Activated CD8-positive, alpha-beta T cell treated with anti-CD3 and anti-CD28 coated beads for 36 hours (primary cell): ENCODE data around the gene FCHSD2. TPM values are rescaled to one million over a fixed set of nuclear protein-coding genes. Genes with fewer than 3 reads are reported as not detected.

ENCODE experiments used
- ATAC-seq: fragments of 200-7000 bp; cut with Tn5 transposase; one replicate; pipeline ENCODE4 v1.10.0; 2021; ENCODE audit warnings: mild to moderate bottlenecking, moderate library complexity
- CTCF ChIA-PET: fragments of 350-600 bp; sonication (Branson Sonifier 250); formaldehyde crosslinking; loops from one replicate; lab custom pipeline; 2021; ENCODE audit warnings: antibody characterized with exemption; lab: Charles Lee
- POLR2A ChIA-PET: fragments of 350-600 bp; sonication (Branson Sonifier 250); formaldehyde crosslinking; loops from one replicate; lab custom pipeline; 2021; ENCODE audit warnings: antibody characterized with exemption; lab: Charles Lee
- DNase-seq: peaks from one replicate; pipeline ENCODE4 v3.0.0-alpha.2; 2020
- H3K27ac Mint-ChIP-seq: one replicate; pipeline ENCODE4 v1.8.0; 2021; ENCODE audit warnings: mild to moderate bottlenecking, mixed read lengths
- H3K27me3 Mint-ChIP-seq: one replicate; pipeline ENCODE4 v1.8.0; 2021; ENCODE audit warnings: mixed read lengths
- H3K36me3 Mint-ChIP-seq: one replicate; pipeline ENCODE4 v1.8.0; 2021; ENCODE audit warnings: low read depth, mixed read lengths
- H3K4me1 Mint-ChIP-seq: one replicate; pipeline ENCODE4 v1.8.0; 2021; ENCODE audit warnings: low read depth, mixed read lengths
- H3K4me3 Mint-ChIP-seq: one replicate; pipeline ENCODE4 v1.8.0; 2021; ENCODE audit warnings: mild to moderate bottlenecking, moderate library complexity, mixed read lengths
- H3K9me3 Mint-ChIP-seq: one replicate; pipeline ENCODE4 v1.8.0; 2021; ENCODE audit warnings: mixed read lengths
- intact Hi-C: fragments of 100-400 bp; cut with micrococcal nuclease; formaldehyde crosslinking; loops from one replicate; pipeline ENCODE4 v1.10.0; 2022
- total RNA-seq, 2 experiments: library from RNA; stranded (reverse); gene quantifications; one replicate each; pipeline ENCODE4 v1.2.3, GENCODE V29; 2021
- TF ChIP-seq, protein P1 (sequence below): fragments of 200-600 bp; IDR thresholded peaks from one replicate; pipeline ENCODE4 v1.8.0; 2022; ENCODE audit warnings: antibody characterized with exemption, mild to moderate bottlenecking

The FCHSD2 gene
- total RNA-seq, 2 experiments from 2014 or later = 23.6 to 24.8 TPM

- no peak for DNase-seq
- POLR2A ChIA-PET = no interaction called here
- no peaks in the 10 kb centered on the region for H3K4me1 Mint-ChIP-seq
- H3K9me3 Mint-ChIP-seq = no peaks in the 10 kb centered on the region
- intact Hi-C loops = no loop called here
- H3K27me3 Mint-ChIP-seq = no peaks in the 10 kb centered on the region
- CTCF ChIA-PET = interaction anchor here (0.5 kb wide), 1 partner anchor 119 kb away, joined by 3 read pairs; no protein-coding TSS in a partner anchor
- no peaks in the 10 kb centered on the region for H3K36me3 Mint-ChIP-seq
- ATAC-seq = no peak
- TF ChIP-seq, protein P1, sequence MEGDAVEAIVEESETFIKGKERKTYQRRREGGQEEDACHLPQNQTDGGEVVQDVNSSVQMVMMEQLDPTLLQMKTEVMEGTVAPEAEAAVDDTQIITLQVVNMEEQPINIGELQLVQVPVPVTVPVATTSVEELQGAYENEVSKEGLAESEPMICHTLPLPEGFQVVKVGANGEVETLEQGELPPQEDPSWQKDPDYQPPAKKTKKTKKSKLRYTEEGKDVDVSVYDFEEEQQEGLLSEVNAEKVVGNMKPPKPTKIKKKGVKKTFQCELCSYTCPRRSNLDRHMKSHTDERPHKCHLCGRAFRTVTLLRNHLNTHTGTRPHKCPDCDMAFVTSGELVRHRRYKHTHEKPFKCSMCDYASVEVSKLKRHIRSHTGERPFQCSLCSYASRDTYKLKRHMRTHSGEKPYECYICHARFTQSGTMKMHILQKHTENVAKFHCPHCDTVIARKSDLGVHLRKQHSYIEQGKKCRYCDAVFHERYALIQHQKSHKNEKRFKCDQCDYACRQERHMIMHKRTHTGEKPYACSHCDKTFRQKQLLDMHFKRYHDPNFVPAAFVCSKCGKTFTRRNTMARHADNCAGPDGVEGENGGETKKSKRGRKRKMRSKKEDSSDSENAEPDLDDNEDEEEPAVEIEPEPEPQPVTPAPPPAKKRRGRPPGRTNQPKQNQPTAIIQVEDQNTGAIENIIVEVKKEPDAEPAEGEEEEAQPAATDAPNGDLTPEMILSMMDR = no peak
- H3K27ac Mint-ChIP-seq = no peak overlapping the region
- H3K4me3 Mint-ChIP-seq = no peak overlapping the region
Measured at GRCh38 chr11:72900013-72900412, 242.1 kb downstream of the FCHSD2 start.

GRCh38 chr11:72899238-72899637 lies 242.9 kb downstream of the FCHSD2 start:
- DNase-seq (no peak), ATAC-seq (no peak)
- POLR2A ChIA-PET = no interaction called here
- no peak overlapping the region for H3K4me3 Mint-ChIP-seq
- intact Hi-C loops = no loop called here
- TF ChIP-seq, protein P1 = no peak
- no peaks in the 10 kb centered on the region for H3K27me3 Mint-ChIP-seq
- H3K9me3 Mint-ChIP-seq = no peaks in the 10 kb centered on the region
- no peaks in the 10 kb centered on the region for H3K4me1 Mint-ChIP-seq
- CTCF ChIA-PET = no interaction called here
- no peaks in the 10 kb centered on the region for H3K36me3 Mint-ChIP-seq
- no peak overlapping the region for H3K27ac Mint-ChIP-seq

- Mint-ChIP-seq H3K27ac (no peak overlapping the region), H3K36me3 (no peaks in the 10 kb centered on the region), H3K4me3 (no peak overlapping the region), H3K4me1 (no peaks in the 10 kb centered on the region), H3K9me3 (no peaks in the 10 kb centered on the region), H3K27me3 (no peaks in the 10 kb centered on the region)
- intact Hi-C loops = no loop called here
- ATAC-seq (no peak), DNase-seq (no peak)
- TF ChIP-seq, protein P1 = no peak
- ChIA-PET POLR2A (no interaction called here), CTCF (no interaction called here)
Measured at GRCh38 chr11:72897506-72897905, 244.6 kb downstream of the FCHSD2 start.

DNA sequence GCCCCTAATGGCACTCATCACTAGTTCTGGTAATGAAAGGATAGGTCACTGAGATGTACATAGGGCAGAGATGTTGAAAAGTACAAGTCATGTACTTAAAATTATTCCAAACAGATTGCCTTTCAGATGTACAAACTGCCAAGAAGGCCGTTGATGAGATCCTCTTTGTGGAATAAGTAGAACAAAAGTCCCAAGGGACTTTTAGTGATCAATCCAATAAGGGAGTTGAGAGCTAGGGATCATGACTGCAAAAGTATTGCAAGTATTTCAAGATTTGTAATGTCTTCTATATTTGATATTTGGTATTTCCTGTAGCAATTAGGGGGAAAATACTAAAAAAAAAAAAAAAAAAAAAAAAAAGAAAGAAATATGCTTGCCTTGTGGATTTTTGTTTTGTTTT lies 245.7 kb downstream of the FCHSD2 start:
- Mint-ChIP-seq H3K36me3 (no peaks in the 10 kb centered on the region), H3K4me3 (no peak overlapping the region), H3K27me3 (no peaks in the 10 kb centered on the region), H3K9me3 (no peaks in the 10 kb centered on the region), H3K27ac (no peak overlapping the region), H3K4me1 (no peaks in the 10 kb centered on the region)
- CTCF ChIA-PET = no interaction called here
- intact Hi-C loops = no loop called here
- POLR2A ChIA-PET = no interaction called here
- DNase-seq (no peak), ATAC-seq (no peak)
- TF ChIP-seq, protein P1 = no peak

DNA sequence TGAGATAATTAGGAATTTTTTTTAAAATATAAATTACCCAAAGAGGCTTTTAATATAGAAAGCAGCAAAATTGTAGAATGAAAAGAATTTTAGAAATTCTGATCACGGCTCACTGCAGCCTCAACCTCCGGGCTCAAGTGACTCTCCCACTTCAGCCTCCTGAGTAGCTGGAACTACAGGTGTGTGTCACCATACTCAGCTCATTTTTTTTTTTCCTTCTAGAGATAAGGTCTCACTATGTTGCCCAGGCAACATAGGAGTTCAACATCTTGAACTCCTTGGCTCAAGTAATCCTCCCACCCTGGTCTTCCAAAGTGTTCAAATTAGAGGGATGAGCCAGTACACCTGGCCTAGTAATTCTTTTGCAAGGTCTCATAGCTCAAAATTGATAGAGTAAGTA lies 251.2 kb downstream of the FCHSD2 start:
- H3K4me1 Mint-ChIP-seq = no peaks in the 10 kb centered on the region
- ChIA-PET CTCF (interaction anchor here (0.9 kb wide), 3 partner anchors 59 to 460 kb away, joined by 3 read pairs; no protein-coding TSS in a partner anchor), POLR2A (interaction anchor here (0.5 to 0.7 kb wide), 3 partner anchors 69 to 695 kb away, joined by 3 to 4 read pairs (median 3); no protein-coding TSS in a partner anchor)
- TF ChIP-seq, protein P1 = no peak
- ATAC-seq (no peak), DNase-seq (no peak)
- peaks cover 6% of the 10 kb centered on the region for H3K36me3 Mint-ChIP-seq
- intact Hi-C loops = no loop called here
- no peaks in the 10 kb centered on the region for H3K9me3 Mint-ChIP-seq
- H3K27ac Mint-ChIP-seq = no peak overlapping the region
- no peaks in the 10 kb centered on the region for H3K27me3 Mint-ChIP-seq
- no peak overlapping the region for H3K4me3 Mint-ChIP-seq
